Activated naive CD8-positive, alpha-beta T cell treated with anti-CD3 and anti-CD28 coated beads for 36 hours (primary cell): ENCODE data around the gene STRN4. TPM values are rescaled to one million over a fixed set of nuclear protein-coding genes. Genes with fewer than 3 reads are reported as not detected.

Experiments
- DNase-seq: peaks from one replicate; pipeline ENCODE4 v3.0.0; 2021
- H3K27ac Mint-ChIP-seq: one replicate; pipeline ENCODE4 v1.8.0; 2022; ENCODE audit warnings: mild to moderate bottlenecking, moderate library complexity, mixed read lengths
- H3K27me3 Mint-ChIP-seq: one replicate; pipeline ENCODE4 v1.8.0; 2022; ENCODE audit warnings: mild to moderate bottlenecking, mixed read lengths
- H3K36me3 Mint-ChIP-seq: one replicate; pipeline ENCODE4 v1.8.0; 2021; ENCODE audit warnings: mild to moderate bottlenecking, mixed read lengths
- H3K4me1 Mint-ChIP-seq: one replicate; pipeline ENCODE4 v1.8.0; 2021; ENCODE audit warnings: mixed read lengths
- H3K4me3 Mint-ChIP-seq: one replicate; pipeline ENCODE4 v1.8.0; 2022; ENCODE audit warnings: mild to moderate bottlenecking, moderate library complexity, mixed read lengths
- H3K9me3 Mint-ChIP-seq: one replicate; pipeline ENCODE4 v1.8.0; 2022; ENCODE audit warnings: mixed read lengths
- total RNA-seq, 2 experiments: library from RNA; stranded (reverse); gene quantifications; one replicate each; pipeline ENCODE4 v1.2.3, GENCODE V29; 2021

Gene STRN4
- total RNA-seq, 2 experiments from 2014 or later = 54.9 to 57.9 TPM

DNA sequence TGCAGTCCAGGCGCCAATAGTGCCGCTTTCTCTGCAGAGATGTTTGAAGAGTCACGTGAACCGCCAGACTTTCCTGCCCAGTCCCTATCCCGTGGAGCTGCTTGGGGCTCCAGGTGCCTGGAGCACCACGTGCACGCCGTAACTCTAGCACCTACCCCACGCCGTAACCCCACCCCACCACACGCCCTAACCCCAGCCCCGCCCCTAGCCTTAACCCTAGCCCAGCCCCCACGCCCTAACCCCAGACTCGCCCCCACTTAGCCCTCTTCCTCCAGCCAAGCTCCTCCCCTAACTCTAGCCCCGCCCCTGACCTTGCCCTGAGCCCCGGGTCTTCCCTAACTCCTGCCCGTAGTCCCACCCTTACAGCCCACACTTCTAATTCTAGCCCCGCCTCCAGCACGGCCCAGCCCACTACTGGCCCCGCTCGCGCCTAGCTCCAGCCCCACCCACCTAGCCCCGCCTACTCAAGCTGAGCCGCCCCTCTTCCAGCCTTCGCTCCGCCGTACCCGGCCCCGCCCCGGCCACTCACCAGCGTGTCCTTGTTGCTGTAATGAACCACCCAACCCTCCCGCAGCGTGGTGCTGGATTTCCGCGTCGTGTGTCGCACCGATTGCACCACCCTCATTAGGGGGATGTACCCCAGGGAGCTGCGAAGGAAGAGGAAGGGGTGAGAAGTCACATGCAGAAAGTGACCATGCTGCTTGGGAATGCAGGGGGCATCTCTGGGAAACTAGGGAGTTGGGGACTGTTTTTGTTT, 48.9 kb downstream of the STRN4 start:
- H3K4me3 Mint-ChIP-seq = no peak overlapping the region
- no peaks in the 10 kb centered on the region for H3K27me3 Mint-ChIP-seq
- no peak overlapping the region for H3K27ac Mint-ChIP-seq
- no peaks in the 10 kb centered on the region for H3K4me1 Mint-ChIP-seq
- DNase-seq = peak; percentile 37
- H3K36me3 Mint-ChIP-seq = peaks cover 22% of the 10 kb centered on the region
- no peaks in the 10 kb centered on the region for H3K9me3 Mint-ChIP-seq

DNA sequence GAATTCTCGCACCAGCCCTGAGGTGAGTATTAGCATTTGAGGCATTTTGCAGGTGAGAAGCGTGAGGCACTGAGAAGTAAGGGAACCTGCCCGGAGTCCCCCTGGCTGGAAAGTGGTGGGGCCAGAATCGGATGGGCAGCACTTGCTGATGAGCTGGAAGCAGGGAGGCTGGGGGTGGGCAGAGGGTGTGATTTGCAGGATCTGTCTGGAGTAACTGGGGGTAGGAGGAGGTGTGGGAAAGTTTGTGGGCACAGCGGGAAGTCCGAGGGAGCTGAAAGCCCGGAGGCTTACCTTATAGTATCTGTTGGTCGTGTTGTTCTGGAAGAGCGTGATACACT, 49.4 kb downstream of the STRN4 start:
- H3K4me1 Mint-ChIP-seq = no peaks in the 10 kb centered on the region
- peaks cover 28% of the 10 kb centered on the region for H3K36me3 Mint-ChIP-seq
- no peaks in the 10 kb centered on the region for H3K27me3 Mint-ChIP-seq
- no peak overlapping the region for H3K27ac Mint-ChIP-seq
- DNase-seq = no peak
- H3K4me3 Mint-ChIP-seq = no peak overlapping the region
- H3K9me3 Mint-ChIP-seq = no peaks in the 10 kb centered on the region

DNA sequence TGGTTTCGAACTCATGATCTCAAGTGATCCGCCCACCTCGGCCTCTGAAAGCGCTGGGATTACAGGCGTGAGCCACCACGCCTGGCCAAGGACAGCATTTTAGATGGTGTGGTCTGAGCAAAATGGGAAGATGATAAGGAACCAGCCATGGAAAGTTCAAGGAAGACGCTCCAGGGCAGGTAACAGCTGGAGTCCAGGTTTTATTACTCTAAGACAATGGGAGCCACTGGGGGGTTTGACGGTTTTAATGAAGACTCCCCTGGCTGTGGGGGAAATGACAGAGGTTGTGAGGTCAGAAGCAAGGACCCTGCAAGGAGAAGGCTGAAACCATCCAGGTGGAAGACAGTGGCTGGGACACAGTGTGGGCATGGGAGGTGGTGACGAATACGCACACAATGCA, 50.2 kb downstream of the STRN4 start:
- Mint-ChIP-seq H3K27me3 (no peaks in the 10 kb centered on the region), H3K27ac (no peak overlapping the region), H3K36me3 (peaks cover 35% of the 10 kb centered on the region), H3K4me3 (no peak overlapping the region), H3K9me3 (no peaks in the 10 kb centered on the region), H3K4me1 (no peaks in the 10 kb centered on the region)
- DNase-seq = no peak

DNA sequence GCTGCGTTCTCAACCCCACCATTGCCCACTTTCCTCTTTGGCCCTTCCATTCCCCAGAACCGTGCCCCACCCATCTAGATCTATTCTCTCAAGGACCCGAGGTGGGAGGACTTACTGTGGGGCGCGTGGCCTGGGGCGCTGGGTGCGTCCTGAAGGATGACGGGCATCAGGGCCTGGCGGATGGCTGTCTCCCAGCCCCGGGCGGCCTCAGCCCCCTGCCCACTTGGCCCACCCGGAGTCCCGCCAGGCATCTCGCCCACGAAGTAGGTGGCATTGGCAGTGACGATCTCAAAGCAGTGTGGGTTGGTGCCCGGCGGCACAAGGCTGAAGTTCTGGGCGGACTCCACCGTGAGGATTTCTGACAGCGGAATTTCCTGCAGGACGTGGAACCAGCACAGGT, 52.5 kb downstream of the STRN4 start:
- no peak overlapping the region for H3K4me3 Mint-ChIP-seq
- H3K4me1 Mint-ChIP-seq = no peaks in the 10 kb centered on the region
- no peaks in the 10 kb centered on the region for H3K27me3 Mint-ChIP-seq
- no peaks in the 10 kb centered on the region for H3K9me3 Mint-ChIP-seq
- H3K36me3 Mint-ChIP-seq = peaks cover 41% of the 10 kb centered on the region
- H3K27ac Mint-ChIP-seq = peak overlapping the region; percentile 29
- DNase-seq = no peak

DNA sequence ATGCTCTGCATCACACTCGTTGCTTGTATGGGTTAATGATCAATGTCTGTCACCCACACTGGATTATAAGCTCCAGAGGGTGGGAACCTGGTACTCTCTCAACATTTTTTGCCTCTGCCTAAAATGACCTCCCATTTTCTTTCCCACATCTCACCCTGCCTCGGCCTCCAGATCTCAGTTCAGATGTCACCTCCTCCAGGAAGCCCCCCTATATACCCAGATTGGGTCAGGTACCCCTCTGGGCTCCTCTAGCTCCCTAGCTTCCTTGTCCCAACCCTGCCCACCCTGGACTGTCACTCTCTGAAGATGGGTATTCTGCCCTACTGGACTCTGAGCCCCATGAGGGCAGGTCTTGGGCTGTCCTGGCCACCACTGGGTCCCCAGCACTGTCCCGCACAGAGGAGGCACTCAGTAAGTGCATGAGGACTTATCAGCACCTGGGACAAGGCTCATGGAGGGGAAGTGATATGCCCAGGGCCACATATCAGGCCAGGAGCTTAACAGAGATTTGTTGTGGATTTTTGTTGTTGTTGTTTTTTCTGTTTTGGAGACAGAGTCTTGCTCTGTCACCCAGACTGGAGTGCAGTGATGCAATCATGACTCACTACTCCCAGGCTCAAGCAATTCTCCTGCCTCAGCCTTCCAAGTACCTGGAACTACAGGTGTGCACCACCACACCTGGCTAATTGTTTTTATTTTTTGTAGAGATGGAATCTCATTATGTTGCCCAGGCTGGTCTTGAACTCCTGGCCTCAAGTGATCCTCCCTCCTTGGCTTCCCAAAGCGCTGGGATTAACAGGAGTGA, 53.1 kb downstream of the STRN4 start:
- peaks cover 40% of the 10 kb centered on the region for H3K36me3 Mint-ChIP-seq
- no peaks in the 10 kb centered on the region for H3K4me1 Mint-ChIP-seq
- H3K27me3 Mint-ChIP-seq = no peaks in the 10 kb centered on the region
- DNase-seq = no peak
- no peaks in the 10 kb centered on the region for H3K9me3 Mint-ChIP-seq
- no peak overlapping the region for H3K4me3 Mint-ChIP-seq
- H3K27ac Mint-ChIP-seq = peak overlapping the region; percentile 29

DNA sequence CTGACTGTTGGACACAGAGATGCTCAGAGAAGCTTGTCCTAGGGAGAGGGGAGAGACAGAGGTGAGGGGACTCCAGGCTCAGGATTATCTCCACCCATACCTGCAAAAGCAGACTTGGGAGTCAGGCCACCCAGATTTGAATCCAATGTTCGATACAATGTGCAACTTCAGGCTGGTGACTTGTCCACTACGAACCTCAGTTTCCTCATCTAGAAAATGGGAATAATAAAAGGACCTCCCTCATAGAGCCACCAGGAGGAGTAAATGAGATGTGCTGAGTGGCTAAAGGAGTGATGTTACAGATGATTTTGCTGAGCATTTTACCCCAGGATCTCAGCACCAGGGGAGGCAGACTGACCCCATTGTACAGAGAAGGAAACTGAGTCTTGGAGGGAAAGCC, 54.3 kb downstream of the STRN4 start:
- no peaks in the 10 kb centered on the region for H3K4me1 Mint-ChIP-seq
- H3K27me3 Mint-ChIP-seq = no peaks in the 10 kb centered on the region
- no peak overlapping the region for H3K4me3 Mint-ChIP-seq
- H3K9me3 Mint-ChIP-seq = no peaks in the 10 kb centered on the region
- H3K27ac Mint-ChIP-seq = peak overlapping the region; percentile 21
- H3K36me3 Mint-ChIP-seq = peaks cover 39% of the 10 kb centered on the region
- DNase-seq = no peak

DNA sequence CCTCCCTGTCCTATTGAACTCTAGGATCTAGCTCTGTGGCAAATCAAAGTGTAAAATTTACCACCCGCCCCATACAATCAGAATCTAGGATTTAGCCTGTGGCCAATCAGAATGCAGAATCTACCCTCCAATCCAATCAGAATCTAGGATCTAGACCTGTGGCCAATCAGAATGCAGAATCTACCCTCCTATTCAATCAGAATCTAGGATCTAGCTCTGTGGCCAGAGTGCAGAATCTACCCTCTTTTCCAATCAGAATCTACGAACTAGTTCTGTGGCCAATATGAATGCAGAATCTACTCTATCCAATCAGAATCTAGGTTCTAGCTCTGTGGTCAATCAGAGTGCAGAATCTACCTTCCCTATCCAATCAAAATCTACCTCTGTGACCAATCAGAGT, 55.1 kb downstream of the STRN4 start:
- Mint-ChIP-seq H3K36me3 (peaks cover 39% of the 10 kb centered on the region), H3K4me3 (no peak overlapping the region), H3K27ac (no peak overlapping the region), H3K9me3 (no peaks in the 10 kb centered on the region), H3K27me3 (no peaks in the 10 kb centered on the region), H3K4me1 (no peaks in the 10 kb centered on the region)
- DNase-seq = no peak

DNA sequence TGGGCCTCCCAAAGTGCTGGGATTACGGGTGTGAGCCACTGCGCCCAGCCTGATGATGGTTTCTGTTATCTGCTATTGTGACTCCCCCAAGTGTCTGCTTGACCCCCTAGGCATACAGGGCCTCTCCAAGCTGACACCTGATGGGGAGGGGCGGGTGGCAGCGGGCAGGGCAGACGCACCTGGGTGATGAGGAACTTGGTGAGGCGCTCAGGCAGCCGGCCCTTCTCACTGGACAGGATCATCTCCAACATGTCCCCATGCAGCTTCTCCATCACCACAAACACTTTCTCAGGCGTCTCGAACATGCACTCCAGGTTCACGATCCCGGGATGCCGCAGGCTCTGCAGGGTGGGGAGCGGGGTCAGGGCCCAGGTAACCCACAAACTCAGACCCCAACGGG, 56.9 kb downstream of the STRN4 start:
- no peaks in the 10 kb centered on the region for H3K27me3 Mint-ChIP-seq
- no peak overlapping the region for H3K27ac Mint-ChIP-seq
- H3K4me1 Mint-ChIP-seq = no peaks in the 10 kb centered on the region
- no peak overlapping the region for H3K4me3 Mint-ChIP-seq
- no peak for DNase-seq
- peaks cover 42% of the 10 kb centered on the region for H3K36me3 Mint-ChIP-seq
- no peaks in the 10 kb centered on the region for H3K9me3 Mint-ChIP-seq

DNA sequence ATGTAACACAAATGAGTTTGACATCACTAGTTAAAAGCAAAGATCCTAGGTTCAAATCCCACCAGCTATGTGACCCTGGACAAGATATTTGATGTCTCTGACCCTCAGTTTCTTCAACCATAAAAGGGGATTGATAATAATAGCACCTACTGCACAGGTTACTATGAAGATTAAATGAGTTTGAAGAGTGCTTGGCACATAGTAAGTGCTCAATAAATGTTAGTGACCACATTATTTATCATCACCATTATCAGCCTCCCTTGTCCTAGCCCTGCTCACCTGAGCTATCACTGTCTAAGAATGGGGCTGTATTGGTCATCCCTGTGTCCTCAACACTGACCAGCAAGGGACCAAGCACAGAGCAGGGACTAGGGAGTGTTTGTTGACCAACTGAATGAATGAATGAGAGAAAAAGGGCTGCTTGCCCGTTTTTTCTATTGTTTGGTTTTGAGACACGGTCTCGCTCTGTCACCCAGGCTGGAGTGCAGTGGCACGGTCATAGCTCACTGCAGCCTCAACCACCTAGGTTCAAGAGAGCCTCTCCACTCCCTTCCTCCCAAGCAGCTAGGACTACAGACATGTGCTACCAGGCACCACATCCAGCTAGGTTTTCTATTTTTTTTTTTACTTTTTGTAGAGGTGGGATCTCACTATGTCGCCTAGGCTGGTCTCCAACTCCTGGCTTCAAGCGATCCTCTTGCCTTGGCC, 58.7 kb downstream of the STRN4 start:
- H3K27ac Mint-ChIP-seq = no peak overlapping the region
- H3K9me3 Mint-ChIP-seq = no peaks in the 10 kb centered on the region
- H3K4me3 Mint-ChIP-seq = no peak overlapping the region
- DNase-seq = no peak
- H3K36me3 Mint-ChIP-seq = peaks cover 32% of the 10 kb centered on the region
- H3K27me3 Mint-ChIP-seq = no peaks in the 10 kb centered on the region
- no peaks in the 10 kb centered on the region for H3K4me1 Mint-ChIP-seq

DNA sequence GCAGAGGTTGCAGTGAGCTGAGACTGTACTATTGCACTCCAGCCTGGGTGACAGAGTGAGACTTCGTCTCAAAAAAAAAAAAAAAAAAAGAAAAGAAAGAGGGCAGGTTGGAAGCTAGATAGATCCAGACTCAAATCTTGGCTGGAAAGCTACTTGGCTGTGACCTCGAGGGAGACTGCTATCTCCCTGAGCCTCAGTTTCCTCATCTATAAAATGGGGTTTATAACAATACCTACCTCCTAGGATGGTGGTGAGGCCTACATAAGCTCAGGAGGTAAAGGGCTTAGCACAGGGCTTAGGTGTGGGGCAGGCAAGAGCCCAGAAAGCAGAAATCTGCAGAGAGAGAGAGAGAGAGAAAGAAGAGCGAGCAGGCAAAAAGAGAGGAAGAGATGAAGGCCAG, 61.1 kb downstream of the STRN4 start:
- H3K9me3 Mint-ChIP-seq = no peaks in the 10 kb centered on the region
- H3K36me3 Mint-ChIP-seq = peaks cover 9% of the 10 kb centered on the region
- H3K4me1 Mint-ChIP-seq = no peaks in the 10 kb centered on the region
- no peak overlapping the region for H3K4me3 Mint-ChIP-seq
- no peaks in the 10 kb centered on the region for H3K27me3 Mint-ChIP-seq
- DNase-seq = no peak
- no peak overlapping the region for H3K27ac Mint-ChIP-seq

DNA sequence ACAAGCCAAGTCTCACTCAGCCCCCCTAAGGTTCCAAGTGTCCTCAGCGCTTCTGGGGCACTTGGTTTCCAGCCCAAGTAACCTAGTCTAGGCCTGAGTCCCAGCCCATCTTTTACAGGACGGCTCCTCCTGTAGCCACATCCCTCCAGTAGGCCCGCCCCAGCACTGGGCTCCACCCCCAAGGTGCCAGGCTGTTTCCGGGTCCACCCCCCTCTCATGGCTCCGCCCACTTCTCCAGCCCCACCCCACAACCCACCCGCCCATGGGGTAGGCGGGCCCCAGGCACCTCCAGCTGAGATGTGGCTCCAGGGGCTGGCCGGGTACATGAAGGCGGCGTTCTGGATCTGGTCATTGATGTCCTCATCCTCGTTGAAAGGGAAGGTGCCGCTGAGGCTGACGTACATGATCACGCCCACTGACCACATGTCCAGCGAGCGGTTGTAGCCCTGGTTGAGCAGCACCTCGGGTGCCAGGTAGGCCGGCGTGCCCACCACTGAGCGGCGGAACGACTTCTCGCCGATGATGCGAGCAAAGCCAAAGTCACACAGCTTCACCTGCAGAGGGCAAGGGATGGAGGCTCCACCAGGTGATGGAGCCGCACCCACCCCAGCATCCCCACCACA, 68.0 kb downstream of the STRN4 start:
- Mint-ChIP-seq H3K27ac (peak overlapping the region; percentile 54), H3K27me3 (no peaks in the 10 kb centered on the region), H3K4me1 (peaks cover 4% of the 10 kb centered on the region), H3K9me3 (no peaks in the 10 kb centered on the region), H3K36me3 (peaks cover 39% of the 10 kb centered on the region), H3K4me3 (no peak overlapping the region)
- peak; percentile 71 for DNase-seq

DNA sequence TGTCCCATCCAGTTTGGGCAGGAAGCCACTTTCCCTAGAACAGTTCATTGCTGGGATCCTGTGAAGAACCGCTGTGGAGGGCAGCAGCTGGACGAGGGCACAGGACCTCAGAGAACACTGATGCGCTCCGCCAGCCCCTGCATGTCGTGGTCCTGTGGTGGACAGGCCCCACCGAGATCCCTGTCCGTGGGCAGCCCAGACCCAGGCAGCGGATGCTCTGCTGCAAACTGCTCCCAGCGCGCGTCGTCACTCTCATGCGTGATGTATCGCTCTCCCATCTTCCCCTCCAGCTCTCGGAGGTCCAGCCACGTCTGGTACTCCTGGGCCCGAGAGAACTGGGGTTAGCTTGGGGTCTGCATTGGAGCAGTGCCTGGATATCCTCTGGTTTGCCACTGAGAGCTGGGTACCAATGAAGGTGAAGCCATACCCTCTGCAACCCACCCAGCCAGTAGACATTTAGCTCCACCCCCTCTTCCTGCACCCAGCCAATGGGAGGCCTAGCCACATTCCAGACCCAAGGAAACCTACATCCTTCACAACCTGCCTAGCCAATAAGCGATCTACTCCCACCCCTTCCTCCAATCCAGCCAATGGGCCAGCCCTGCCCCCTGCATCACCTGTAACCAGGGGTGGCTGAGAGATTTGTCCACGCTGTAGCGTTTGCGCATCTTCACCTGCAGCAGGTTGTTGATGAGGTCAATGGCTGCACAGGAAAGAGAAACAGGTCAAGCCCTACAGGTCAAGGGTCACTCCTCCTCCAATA, 71.7 kb downstream of the STRN4 start:
- Mint-ChIP-seq H3K9me3 (peaks cover 6% of the 10 kb centered on the region), H3K4me3 (no peak overlapping the region), H3K36me3 (peaks cover 55% of the 10 kb centered on the region), H3K27ac (no peak overlapping the region), H3K27me3 (no peaks in the 10 kb centered on the region), H3K4me1 (peaks cover 2% of the 10 kb centered on the region)
- no peak for DNase-seq

DNA sequence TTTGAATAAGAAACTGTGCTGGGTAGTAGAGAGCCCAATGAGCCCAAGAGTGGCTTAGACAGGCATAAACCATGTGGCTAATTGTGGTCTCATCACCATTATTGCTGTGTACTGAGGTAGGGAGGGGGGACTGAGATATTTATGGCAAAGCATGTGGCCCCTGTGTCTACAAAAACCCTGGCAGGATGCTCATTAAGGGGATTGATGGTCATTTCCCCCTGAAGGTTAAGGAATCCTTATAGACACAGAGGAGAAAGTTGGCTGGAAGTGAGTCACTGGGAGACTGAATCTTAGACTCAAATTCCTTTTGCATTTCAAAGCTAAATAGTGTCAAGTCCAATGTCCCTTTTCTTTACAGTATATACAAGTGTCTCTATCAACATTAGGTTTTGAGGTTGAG, 75.4 kb downstream of the STRN4 start:
- peaks cover 36% of the 10 kb centered on the region for H3K36me3 Mint-ChIP-seq
- H3K27ac Mint-ChIP-seq = no peak overlapping the region
- peaks cover 6% of the 10 kb centered on the region for H3K9me3 Mint-ChIP-seq
- no peaks in the 10 kb centered on the region for H3K27me3 Mint-ChIP-seq
- no peaks in the 10 kb centered on the region for H3K4me1 Mint-ChIP-seq
- no peak for DNase-seq
- no peak overlapping the region for H3K4me3 Mint-ChIP-seq
